ENCODE measurements around the gene SEPTIN8.

GRCh38 chr5:132764671-132765238 lies 12.3 kb downstream of the SEPTIN8 start:
- TF ChIP-seq POLR2AphosphoS5 (IDR thresholded peaks at IDR 0.05; ENCODE audit: low read depth, low read length): no peak
- TF ChIP-seq TAF1 (IDR thresholded peaks at IDR 0.05; ENCODE audit: borderline replicate concordance, insufficient read depth, low read length): no peak
- TF ChIP-seq REST (IDR thresholded peaks at IDR 0.05; ENCODE audit: insufficient read depth in 1 of 2, low read depth in 2 of 2, low read length in 2 of 2): no peak

Measured in PFSK-1 (cell line).